K562 (cell line): ENCODE results near the gene SCTR. TPM values are rescaled to one million over a fixed set of nuclear protein-coding genes. Genes with fewer than 3 reads are reported as not detected.

ENCODE experiments used
- ARHGAP35 ChIP-seq: fragments of 450-650 bp; IDR thresholded peaks from 2 replicates; pipeline ENCODE4 v1.6.1; 2018; ENCODE audit not compliant: partially characterized antibody
- ARID2 ChIP-seq: fragments of 450-650 bp; IDR thresholded peaks from 2 replicates; pipeline ENCODE4 v1.6.1; 2017; ENCODE audit warnings: antibody characterized with exemption, mild to moderate bottlenecking
- ARID3A ChIP-seq: IDR thresholded peaks from 2 replicates; pipeline ENCODE4 v1.6.1; 2012; ENCODE audit warnings: low read depth, low read length, improper control_type of control experiment, borderline replicate concordance
- ATF6 ChIP-seq: sonication (generic); formaldehyde crosslinking; IDR thresholded peaks from 2 replicates; pipeline ENCODE4 v1.4.0; 2020; ENCODE audit warnings: mild to moderate bottlenecking, missing genetic modification reagents
- CBFA2T3 ChIP-seq: fragments of 450-650 bp; IDR thresholded peaks from 2 replicates; pipeline ENCODE4 v1.6.1; 2017
- CREB5 ChIP-seq: fragments of 250-450 bp; sonication (Bioruptor Pico); IDR thresholded peaks from 2 replicates; pipeline ENCODE4 v1.5.0; 2020; ENCODE audit warnings: mild to moderate bottlenecking
- GATAD2A ChIP-seq: fragments of 450-650 bp; IDR thresholded peaks from 2 replicates; pipeline ENCODE4 v1.6.1; 2017
- GTF2E2 ChIP-seq: fragments of 200-800 bp; sonication (Bioruptor generic); IDR thresholded peaks from 2 replicates; pipeline ENCODE4 v1.6.1; 2016; ENCODE audit warnings: missing genetic modification characterization, missing compliant biosample characterization
- HMG20B ChIP-seq: fragments of 250-450 bp; sonication (Bioruptor Pico); IDR thresholded peaks from 2 replicates; pipeline ENCODE4 v1.5.0; 2021; ENCODE audit warnings: mild to moderate bottlenecking
- MAZ ChIP-seq, 2 experiments: fragments of 450-650 bp in 1 of 2; sonication (generic) in 1 of 2; formaldehyde crosslinking; IDR thresholded peaks in 1 of 2; conservative IDR thresholded peaks in 1 of 2; 2 replicates each; pipeline versions ENCODE4 v1.4.0 to v1.5.0; 2020; ENCODE audit warnings: mild to moderate bottlenecking in 1 of 2, missing genetic modification reagents in 1 of 2
- MED1 ChIP-seq: sonication (generic); formaldehyde crosslinking; IDR thresholded peaks from 2 replicates; pipeline ENCODE4 v1.8.1; 2023; ENCODE audit warnings: missing genetic modification reagents, borderline replicate concordance
- MEIS2 ChIP-seq: fragments of 450-650 bp; IDR thresholded peaks from 2 replicates; pipeline ENCODE4 v1.6.1; 2014; ENCODE audit warnings: mild to moderate bottlenecking; ENCODE audit not compliant: partially characterized antibody
- MYC ChIP-seq, 2 experiments: fragments of 250-450 bp in 1 of 2; sonication (Bioruptor Pico) in 1 of 2; IDR thresholded peaks; 2 replicates each; pipeline versions ENCODE4 v1.5.1 to v1.6.1; 2012 to 2021; ENCODE audit warnings: low read depth in 2 of 2, borderline replicate concordance in 1 of 2, improper control_type of control experiment in 1 of 2, low read length in 1 of 2, mild to moderate bottlenecking in 1 of 2, moderate library complexity in 1 of 2
- POLR2AphosphoS2 ChIP-seq: IDR thresholded peaks from 2 replicates; pipeline ENCODE4 v1.6.1; 2012; ENCODE audit warnings: low read length, improper control_type of control experiment
- PTTG1 ChIP-seq: fragments of 450-650 bp; IDR thresholded peaks from 2 replicates; pipeline ENCODE4 v1.6.1; 2016; ENCODE audit warnings: low read depth, mild to moderate bottlenecking, missing genetic modification characterization, missing compliant biosample characterization
- RAD21 ChIP-seq, 2 experiments: fragments of 250-450 bp in 1 of 2; fragments of 450-650 bp in 1 of 2; sonication (Bioruptor Pico) in 1 of 2; formaldehyde crosslinking in 1 of 2; IDR thresholded peaks in 1 of 2; conservative IDR thresholded peaks in 1 of 2; 2 replicates each; pipeline versions ENCODE4 v1.4.0 to v1.8.0; 2020 to 2022; ENCODE audit warnings: mild to moderate bottlenecking in 2 of 2, moderate library complexity in 1 of 2
- RBM17 ChIP-seq: fragments of 200-400 bp; formaldehyde crosslinking; IDR thresholded peaks from 2 replicates; pipeline ENCODE4 v1.6.1; 2017; ENCODE audit warnings: low read depth, mild to moderate bottlenecking, low read length, borderline replicate concordance
- RCOR1 ChIP-seq, 2 experiments: IDR thresholded peaks; 2 replicates each; pipeline ENCODE4 v1.6.1; 2012; ENCODE audit warnings: low read depth in 2 of 2, low read length in 2 of 2, borderline replicate concordance in 1 of 2, improper control_type of control experiment in 1 of 2
- SETDB1 ChIP-seq: IDR thresholded peaks from one replicate; pipeline ENCODE4 v1.6.1; 2012; ENCODE audit warnings: low read length, control low read depth, inconsistent platforms
- SMC3 ChIP-seq: conservative IDR thresholded peaks from 2 replicates; pipeline ENCODE4 v1.6.1; 2011; ENCODE audit warnings: low read depth, low read length, improper control_type of control experiment; ENCODE audit not compliant: insufficient read depth
- TEAD1 ChIP-seq, 2 experiments: fragments of 450-650 bp in 1 of 2; sonication (generic) in 1 of 2; formaldehyde crosslinking; IDR thresholded peaks; 2 replicates each; pipeline versions ENCODE4 v1.4.0 to v1.8.0; 2020 to 2022; ENCODE audit warnings: mild to moderate bottlenecking in 2 of 2, missing genetic modification reagents in 1 of 2
- ZC3H8 ChIP-seq: fragments of 450-650 bp; IDR thresholded peaks from 2 replicates; pipeline ENCODE4 v1.6.1; 2017
- polyA plus RNA-seq, 8 experiments: library from polyadenylated mRNA; depleted of rRNA in 4 of 8; stranded (reverse) in 5 of 8; unstranded in 3 of 8; fragments of >200 nt; fragmentation: Nextera tagmentation in 2 of 8; fragmentation: Illumina TruSeq in 1 of 8; extraction: Ambion mirVana in 2 of 8; extraction: Trizol in 1 of 8; gene quantifications; 2 replicates each; pipeline versions ENCODE4 v1.2.1 to v1.2.3, GENCODE V29; 2011 to 2014; ENCODE audit warnings: inconsistent platforms in 1 of 8, missing spikeins in 1 of 8
- total RNA-seq, 7 experiments: library from RNA; depleted of rRNA in 6 of 7; stranded (reverse); fragments of >200 nt in 6 of 7; fragmentation: Illumina TruSeq in 2 of 7; extraction: Trizol in 2 of 7; gene quantifications; 2 replicates each; pipeline versions ENCODE4 v1.2.1 to v1.2.3, GENCODE V29; 2011 to 2021; ENCODE audit warnings: low replicate concordance in 1 of 7

SCTR gene
- total and polyA plus RNA-seq, 9 of the 15 experiments (the other 6 are each of a cell fraction or from before 2014, with no cell fraction given), result not detected

- no peak for TF ChIP-seq MYC (IDR thresholded peaks at IDR 0.05; ENCODE audit: low read depth, low read length)
- no peak for TF ChIP-seq MYC (CRISPR knock-in tag; IDR thresholded peaks at IDR 0.05; ENCODE audit: borderline replicate concordance, low read depth)
- TF ChIP-seq HMG20B, result no peak
- no peak for TF ChIP-seq SETDB1
- TF ChIP-seq MED1 (CRISPR knock-in tag), result no peak
- no peak for TF ChIP-seq RBM17
- no peak for TF ChIP-seq ZC3H8
- TF ChIP-seq TEAD1 (CRISPR knock-in tag; IDR thresholded peaks at IDR 0.05), result 0 out of 4 replicates have a peak, but pooled peaks of 1 of the 2 experiments have one; percentile 57
- TF ChIP-seq ATF6, result no peak
- no peak for TF ChIP-seq ARHGAP35
- TF ChIP-seq SMC3, result peak; percentile 88
- no peak for TF ChIP-seq GTF2E2 (tag)
- no peak for TF ChIP-seq ARID3A
- TF ChIP-seq MAZ (CRISPR knock-in tag; conservative IDR thresholded peaks at IDR 0.05 in 1 of 2, IDR thresholded peaks at IDR 0.05 in 1 of 2), result 0 out of 4 replicates have a peak, but pooled peaks of 1 of the 2 experiments have one; percentile 41
- no peak for TF ChIP-seq GATAD2A
- TF ChIP-seq MEIS2, result peak; percentile 40
- TF ChIP-seq CREB5 (CRISPR knock-in tag), result no peak
- TF ChIP-seq PTTG1, result no peak
- no peak for TF ChIP-seq POLR2AphosphoS2
- peak; percentile 84 for TF ChIP-seq ARID2
- TF ChIP-seq RAD21 (CRISPR knock-in tag; conservative IDR thresholded peaks at IDR 0.05 in 1 of 2, IDR thresholded peaks at IDR 0.05 in 1 of 2), result peak; percentile 95
- no peak for TF ChIP-seq CBFA2T3
- TF ChIP-seq RCOR1 (IDR thresholded peaks at IDR 0.05; ENCODE audit: borderline replicate concordance in 1 of 2, low read depth in 2 of 2, low read length in 2 of 2), result 0 out of 4 replicates have a peak, but pooled peaks of 1 of the 2 experiments have one; percentile 5
Observed at GRCh38 chr2:119407430-119408220, 116.7 kb downstream of the SCTR start (continued).
